Lower leg skin (tissue), 4 donors: ENCODE data around the gene VPS29. TPM values are rescaled to one million over a fixed set of nuclear protein-coding genes. Genes with fewer than 3 reads are reported as not detected.

Source experiments
- DNase-seq, 2 donors: peaks; one replicate each; pipeline ENCODE4 v3.0.0-alpha.2; 2019; ENCODE audit warnings: low spot score in 2 of 2
- H3K4me3 ChIP-seq: fragments of 200-600 bp; sonication (generic); 2 replicates; pipeline ENCODE4 v1.5.1; 2017; ENCODE audit warnings: mild to moderate bottlenecking, low read depth; ENCODE audit not compliant: poor library complexity, severe bottlenecking
- CTCF ChIP-seq, 3 donors: fragments of 450-650 bp; IDR thresholded peaks; one replicate each; pipeline ENCODE4 v1.5.1; 2016; ENCODE audit warnings: antibody characterized with exemption in 3 of 3, mild to moderate bottlenecking in 3 of 3, moderate library complexity in 2 of 3
- POLR2A ChIP-seq, 2 donors: fragments of 450-650 bp; IDR thresholded peaks; one replicate each; pipeline ENCODE4 v1.6.1; 2016 to 2017; ENCODE audit warnings: antibody characterized with exemption in 2 of 2, mild to moderate bottlenecking in 1 of 2, moderate library complexity in 1 of 2
- WGBS, 2 donors: methylation state at CpG; one replicate each; pipeline ENCODE4 v1.1.5; 2018; 5-methylcytosine and 5-hydroxymethylcytosine counted together
- intact Hi-C: fragments of 100-400 bp; cut with DNase I; formaldehyde crosslinking; loops from one replicate; pipeline ENCODE4 v1.15.0; 2023; ENCODE audit warnings: low total_unique reads
- total RNA-seq, 4 donors: library from RNA; depleted of rRNA; stranded (reverse); fragments of >200 nt; gene quantifications; one replicate each; pipeline ENCODE4 v1.1.0, GENCODE V29; 2016

The VPS29 gene
- total RNA-seq = 10 to 100 TPM; 54.6 to 93.4 (median 61.9) TPM

- peak; percentile 98 to 100 for DNase-seq
- intact Hi-C loops = no loop called here
- peak in 1 of 2 donors; percentile 44 for TF ChIP-seq POLR2A (IDR thresholded peaks at IDR 0.05)
- no peak for TF ChIP-seq CTCF (IDR thresholded peaks at IDR 0.05)
- peak within 1 kb of the TSS; percentile 96 for H3K4me3 ChIP-seq
- 7 to 8% methylated on average over 54 to 61 of the region's 61 CpGs for WGBS, 2 donors
Measured at GRCh38 chr12:110501752-110502738, at the start of gene VPS29, which contains the start of gene RAD9B. VPS29 (minus strand) TSS chr12:110502111; CDS start chr12:110502051, 60 bp downstream. RAD9B (plus strand) TSS chr12:110502331; CDS start chr12:110502338, 7 bp downstream.

DNA sequence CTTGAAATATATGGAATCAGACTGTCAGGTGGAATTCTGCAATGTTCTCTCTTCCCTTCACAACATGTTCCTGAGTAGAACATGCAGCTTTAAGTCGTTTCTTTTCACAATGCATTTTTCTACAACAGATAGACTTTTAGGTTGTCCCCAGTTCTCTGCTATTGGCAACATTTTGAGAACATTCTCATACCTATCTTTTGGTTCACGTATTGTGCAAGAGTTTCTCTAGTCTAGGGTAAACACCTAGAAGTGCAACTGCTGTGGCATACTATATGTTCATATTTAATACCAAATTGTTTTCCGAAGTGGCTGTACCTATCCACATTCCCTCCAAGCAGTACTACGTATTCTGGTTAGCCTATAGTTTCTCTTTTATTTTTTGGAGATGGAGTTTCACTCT lies 49.1 kb upstream of the VPS29 start:
- H3K4me3 ChIP-seq = no peak overlapping the region
- DNase-seq = no peak
- TF ChIP-seq POLR2A (IDR thresholded peaks at IDR 0.05) = no peak
- no peak for TF ChIP-seq CTCF (IDR thresholded peaks at IDR 0.05)
- intact Hi-C loops = no loop called here
- 94 to 96% methylated on average over 4 of the region's 4 CpGs for WGBS, 2 donors

DNA sequence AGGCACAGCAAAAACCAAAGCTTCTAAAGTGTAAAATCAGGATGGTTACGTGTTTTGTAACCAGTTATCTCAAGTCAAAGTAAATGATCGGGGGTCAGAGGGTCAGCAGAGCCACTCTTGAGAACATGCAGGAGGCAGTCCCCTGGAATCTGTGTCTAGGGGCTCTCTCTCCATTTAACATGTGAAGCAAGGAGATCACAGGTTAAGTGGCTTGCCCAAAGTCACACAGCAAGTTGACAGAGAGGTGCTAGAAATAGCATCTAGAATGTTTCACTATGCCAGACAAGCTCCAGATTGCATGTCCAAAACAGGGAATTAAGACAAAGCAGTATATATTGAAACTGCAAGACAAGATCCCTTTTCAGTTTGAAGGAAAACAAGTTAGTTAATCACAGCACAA lies 47.8 kb upstream of the VPS29 start:
- WGBS, 2 donors = 97 to 100% methylated on average over 2 of the region's 2 CpGs
- no peak for TF ChIP-seq POLR2A (IDR thresholded peaks at IDR 0.05)
- TF ChIP-seq CTCF (IDR thresholded peaks at IDR 0.05) = no peak
- H3K4me3 ChIP-seq = no peak overlapping the region
- intact Hi-C loops = no loop called here
- peak in 1 of 2 donors; percentile 5 for DNase-seq

DNA sequence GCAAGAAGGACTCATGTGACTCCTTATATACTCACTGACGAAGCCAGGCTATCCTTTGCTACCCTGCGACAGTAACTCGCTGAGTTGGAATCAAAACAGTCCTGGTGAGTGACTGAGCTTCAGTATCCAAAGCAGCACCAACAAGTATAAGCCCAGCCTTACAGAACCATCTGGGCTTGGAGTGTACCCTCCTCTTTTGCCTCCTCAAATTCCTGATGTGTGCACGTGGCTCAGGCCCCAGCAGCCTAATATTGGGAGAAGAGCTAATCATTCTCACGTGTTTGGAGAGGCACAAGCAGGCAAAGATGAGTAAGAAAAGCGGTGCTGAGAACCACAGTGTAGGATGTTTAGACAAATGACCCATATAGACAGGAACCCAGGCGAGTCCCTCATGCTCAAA lies 46.8 kb upstream of the VPS29 start:
- no peak overlapping the region for H3K4me3 ChIP-seq
- no peak for TF ChIP-seq CTCF (IDR thresholded peaks at IDR 0.05)
- TF ChIP-seq POLR2A (IDR thresholded peaks at IDR 0.05) = no peak
- intact Hi-C loops = no loop called here
- WGBS, 2 donors = 64 to 65% methylated on average over 7 of the region's 7 CpGs
- DNase-seq = peak in 1 of 2 donors; percentile 84

- TF ChIP-seq CTCF (IDR thresholded peaks at IDR 0.05) = no peak
- TF ChIP-seq POLR2A (IDR thresholded peaks at IDR 0.05) = no peak
- H3K4me3 ChIP-seq = no peak overlapping the region
- WGBS, 2 donors = 88 to 95% methylated on average over 2 of the region's 2 CpGs
- intact Hi-C loops = no loop called here
- no peak for DNase-seq
Measured at GRCh38 chr12:110547090-110547489, 45.2 kb upstream of the VPS29 start.
